Measurements from ENCODE around the gene SLC22A3. TPM values are rescaled to one million over a fixed set of nuclear protein-coding genes. Genes with fewer than 3 reads are reported as not detected.
"Not testable (repeated sequence)": the region's sequence is repeated elsewhere in the genome, so short reads cannot be mapped to it uniquely, and the experiment has no call there.

The SLC22A3 gene
- total RNA-seq, 1 donor from 2014 or later, result 41.6 TPM

GRCh38 chr6:160374836-160375560 lies 26.8 kb downstream of the SLC22A3 start:
- no peak for DNase-seq

- no peak for DNase-seq
Observed at GRCh38 chr6:160375561-160375949, 27.4 kb downstream of the SLC22A3 start.

- no peak for DNase-seq
Observed at GRCh38 chr6:160376445-160376844, 28.3 kb downstream of the SLC22A3 start.

GRCh38 chr6:160378218-160378617 lies 30.0 kb downstream of the SLC22A3 start:
- no peak for DNase-seq

DNA sequence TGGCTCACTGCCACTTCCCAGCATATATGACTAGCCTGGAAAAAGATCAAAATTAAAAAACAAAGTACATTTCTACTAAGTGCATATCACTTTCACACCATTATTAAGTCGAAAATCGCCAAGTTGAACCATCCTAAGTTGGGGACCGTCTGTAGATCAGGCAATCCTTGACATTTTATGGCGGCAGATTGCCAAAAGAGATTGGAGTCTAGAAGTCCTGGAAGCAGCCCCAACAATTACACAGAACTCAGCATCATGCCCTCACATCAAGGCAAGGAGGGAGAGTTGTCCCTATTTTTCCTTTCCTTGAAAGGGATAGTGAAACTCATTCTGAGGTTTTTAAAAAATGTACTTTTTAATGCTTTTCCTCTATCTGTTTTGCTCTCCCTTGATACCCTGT lies 30.7 kb downstream of the SLC22A3 start:
- no peak for DNase-seq

- no peak for DNase-seq
Observed at GRCh38 chr6:160379466-160379865, 31.3 kb downstream of the SLC22A3 start.

GRCh38 chr6:160382946-160383345 lies 34.8 kb downstream of the SLC22A3 start:
- no peak for DNase-seq

DNA sequence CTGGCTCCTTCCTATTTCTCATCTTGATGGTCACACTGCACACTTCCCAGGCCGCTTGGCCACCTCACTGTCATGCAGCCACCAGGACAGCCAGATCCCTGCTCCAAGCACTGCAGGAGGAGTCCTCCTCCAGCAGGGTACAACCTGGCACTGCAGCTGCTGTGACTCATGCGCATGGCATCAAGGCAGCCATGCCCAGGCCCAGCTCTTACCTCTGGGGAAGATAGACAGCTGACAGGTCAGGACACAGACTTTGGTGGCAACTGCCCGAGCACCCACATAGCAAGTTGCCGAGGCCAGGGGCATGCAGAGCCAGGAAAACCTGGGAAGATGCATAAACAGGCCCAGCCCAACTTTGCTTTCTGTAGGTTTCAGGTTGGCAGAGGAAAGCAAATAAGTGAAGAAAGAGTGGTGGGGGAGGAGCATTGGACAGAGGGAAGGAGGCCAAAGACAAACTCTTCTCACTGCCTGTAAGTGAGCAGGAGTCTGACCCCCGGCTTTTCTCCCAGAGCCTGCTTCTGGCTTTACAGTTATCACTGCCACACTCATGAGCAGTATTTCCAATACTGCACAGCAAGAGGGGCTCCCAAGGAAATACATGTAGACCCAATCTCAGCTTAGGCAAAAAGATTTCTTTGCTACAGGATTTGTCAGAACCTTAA lies 38.8 kb downstream of the SLC22A3 start:
- peak; percentile 13 for DNase-seq

DNA sequence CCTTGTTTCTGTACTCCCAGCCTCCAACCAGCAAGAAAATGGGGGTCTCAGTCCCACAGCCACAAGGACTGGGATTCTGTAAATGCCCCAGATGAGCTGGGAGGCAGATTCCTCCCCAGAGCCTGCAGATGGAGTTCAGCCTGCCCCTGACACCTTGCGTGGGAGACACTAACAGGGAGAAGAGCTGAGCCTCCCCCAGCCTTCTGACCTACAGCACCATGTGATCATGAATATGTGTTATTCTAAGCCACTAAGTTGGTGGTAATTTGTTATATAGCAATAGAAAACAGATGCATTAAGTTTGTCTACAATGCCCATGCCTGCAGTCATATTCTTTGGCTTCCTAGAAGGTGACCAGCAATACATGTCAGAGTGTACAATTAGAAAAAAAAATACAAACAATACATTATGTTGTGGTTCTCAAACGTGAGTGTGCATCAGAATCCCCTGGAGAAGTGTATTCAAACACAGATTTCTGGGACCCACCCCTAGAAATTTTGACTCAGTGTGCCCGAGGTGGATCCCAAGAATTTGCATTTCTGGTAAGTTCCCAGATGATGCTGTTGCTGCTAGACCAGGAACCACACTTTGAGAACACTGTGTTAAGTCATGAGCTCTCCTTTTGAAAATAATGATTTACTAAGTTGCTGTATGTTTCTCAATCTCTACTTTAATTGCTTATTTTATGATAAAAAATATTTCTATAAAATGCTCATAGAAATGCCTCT lies 39.9 kb downstream of the SLC22A3 start:
- no peak for DNase-seq

- DNase-seq, result no peak
Observed at GRCh38 chr6:160388922-160389321, 40.7 kb downstream of the SLC22A3 start.

- DNase-seq, result no peak
Observed at GRCh38 chr6:160391419-160392116, 43.4 kb downstream of the SLC22A3 start.

- DNase-seq, result not testable (repeated sequence)
Observed at GRCh38 chr6:160393442-160393841, 45.3 kb downstream of the SLC22A3 start.

- no peak for DNase-seq
Observed at GRCh38 chr6:160393891-160394653, 45.9 kb downstream of the SLC22A3 start.

- no peak for DNase-seq
Observed at GRCh38 chr6:160394654-160395035, 46.5 kb downstream of the SLC22A3 start.

DNA sequence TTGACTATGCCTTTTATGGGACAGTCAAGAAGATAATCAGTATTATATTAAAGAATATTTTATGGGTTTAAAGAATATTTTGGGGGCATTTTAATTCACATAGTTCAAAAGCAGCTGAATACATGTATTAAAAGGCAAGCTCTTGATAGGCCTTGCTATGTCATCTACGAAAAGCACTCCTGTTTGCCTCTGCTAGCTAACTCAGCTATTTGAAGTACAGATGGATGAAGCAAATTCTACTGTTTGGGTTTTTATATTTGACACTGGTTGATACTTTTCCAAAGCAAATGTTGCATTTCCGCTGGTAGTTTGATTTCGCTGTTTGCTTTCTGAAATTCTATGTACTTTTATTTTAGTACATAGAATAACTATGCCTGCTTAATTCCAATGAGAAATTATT lies 47.0 kb downstream of the SLC22A3 start:
- no peak for DNase-seq

- DNase-seq, result no peak
Observed at GRCh38 chr6:160396292-160396691, 48.1 kb downstream of the SLC22A3 start.

DNA sequence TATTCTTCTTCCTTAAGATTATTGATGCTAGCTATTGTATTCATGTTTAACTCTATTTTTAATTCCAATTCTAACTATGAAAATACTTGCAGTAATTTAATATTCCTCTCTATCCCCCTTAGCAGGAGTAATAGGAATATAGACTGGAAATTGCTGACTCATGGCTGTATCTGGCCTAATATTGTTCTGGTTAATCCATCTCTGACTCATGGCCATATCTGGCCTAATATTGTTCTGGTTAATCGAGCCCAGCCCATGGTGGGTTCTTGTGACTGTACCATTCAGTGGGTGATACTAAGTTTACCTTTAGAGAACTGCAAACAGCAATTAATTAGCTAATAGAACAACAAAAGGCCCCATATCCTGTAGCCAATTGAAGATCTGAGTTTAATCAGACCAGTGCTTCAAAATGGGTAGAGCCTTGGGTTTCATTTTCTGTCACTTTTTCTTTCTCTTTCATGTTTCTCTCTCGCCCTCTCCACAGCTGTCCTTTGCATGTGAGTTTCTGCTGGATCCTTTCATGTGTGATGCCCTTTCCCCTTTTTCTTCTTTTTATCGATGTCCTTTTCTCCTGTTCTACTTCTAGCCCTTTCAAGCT lies 50.6 kb downstream of the SLC22A3 start:
- no peak for DNase-seq

- DNase-seq, result no peak
Observed at GRCh38 chr6:160400446-160400845, 52.3 kb downstream of the SLC22A3 start.

- DNase-seq, result no peak
Observed at GRCh38 chr6:160408528-160408927, 60.4 kb downstream of the SLC22A3 start.

GRCh38 chr6:160412993-160413392 lies 64.8 kb downstream of the SLC22A3 start:
- DNase-seq, result no peak

- DNase-seq, result peak; percentile 94
Observed at GRCh38 chr6:160417146-160417545, 69.0 kb downstream of the SLC22A3 start.

DNA sequence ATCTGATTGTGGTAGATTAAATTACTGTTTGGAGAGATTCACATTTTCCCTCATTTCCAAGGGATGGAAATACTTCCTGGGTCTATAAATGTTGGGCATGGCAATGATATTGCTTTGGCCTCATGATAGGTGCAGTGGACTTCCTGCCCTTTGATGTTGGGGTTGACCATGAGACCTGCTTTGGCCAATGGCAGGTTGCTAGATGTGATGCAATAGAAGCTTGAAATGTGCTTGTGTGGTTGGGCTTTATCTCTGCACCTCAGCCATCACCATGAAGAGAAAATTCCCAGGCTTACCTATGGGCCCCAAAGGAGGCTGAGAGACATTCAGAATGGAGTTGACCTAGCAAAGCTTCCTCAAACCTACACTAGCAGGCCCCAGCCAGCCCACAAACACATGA lies 69.4 kb downstream of the SLC22A3 start:
- DNase-seq, result no peak

All from tongue (tissue), 2 donors.